Frontal cortex (tissue), 4 donors: ENCODE results near the gene CDK13. TPM values are rescaled to one million over a fixed set of nuclear protein-coding genes. Genes with fewer than 3 reads are reported as not detected.
"Not testable (repeated sequence)": the region's sequence is repeated elsewhere in the genome, so short reads cannot be mapped to it uniquely, and the experiment has no call there.

Source experiments
- DNase-seq, 2 donors: peaks; one replicate each; pipeline ENCODE4 v3.0.0; 2012; ENCODE audit warnings: low spot score in 2 of 2
- FAIRE-seq: peaks from 2 replicates; lab custom pipeline; 2012; peaks lifted over from hg19 to GRCh38; lab: Jason Lieb, UNC
- total RNA-seq: library from RNA; depleted of rRNA; stranded (reverse); fragments of >200 nt; gene quantifications from one replicate; pipeline ENCODE4 v1.2.3, GENCODE V29; 2014
- donor health status: control.
- donor health status: control.
- donor health status: control.

CDK13 gene
- 133 TPM for total RNA-seq

GRCh38 chr7:39949971-39950472 lies at the start of gene CDK13:
TSS of gene CDK13 (plus strand) at chr7:39950256. CDS start at chr7:39950642, 386 bp downstream.
- FAIRE-seq (no peak), DNase-seq (peak; percentile 60 to 77)

DNA sequence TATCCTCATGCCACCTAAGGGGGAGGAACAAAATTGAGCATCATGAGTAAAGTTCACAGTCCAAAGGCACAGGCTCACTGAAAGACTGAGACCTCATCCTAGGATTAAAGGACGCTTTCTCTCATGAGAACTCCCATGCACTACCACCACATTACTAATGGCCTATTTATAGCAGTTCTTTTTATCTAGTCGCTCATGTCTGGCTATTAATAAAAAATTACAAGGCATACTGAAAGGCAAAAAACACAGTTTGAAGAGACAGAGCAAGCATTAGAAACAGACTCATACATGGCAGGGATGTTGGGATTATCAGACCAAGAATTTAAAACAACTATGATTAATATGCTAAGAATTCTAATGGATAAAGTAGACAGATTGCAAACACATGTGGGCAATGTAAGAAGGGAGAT lies 46.0 kb upstream of the CDK13 start:
- no peak for DNase-seq
- FAIRE-seq = no peak

GRCh38 chr7:39908141-39908540 lies 41.9 kb upstream of the CDK13 start:
- FAIRE-seq = no peak
- DNase-seq = no peak

GRCh38 chr7:39908973-39909372 lies 41.1 kb upstream of the CDK13 start:
- FAIRE-seq (no peak), DNase-seq (no peak)

GRCh38 chr7:39909526-39909925 lies 40.5 kb upstream of the CDK13 start:
- DNase-seq = no peak
- no peak for FAIRE-seq

- FAIRE-seq = no peak
These were observed 39.8 kb upstream of the CDK13 start for GRCh38 chr7:39910108-39910869.

DNA sequence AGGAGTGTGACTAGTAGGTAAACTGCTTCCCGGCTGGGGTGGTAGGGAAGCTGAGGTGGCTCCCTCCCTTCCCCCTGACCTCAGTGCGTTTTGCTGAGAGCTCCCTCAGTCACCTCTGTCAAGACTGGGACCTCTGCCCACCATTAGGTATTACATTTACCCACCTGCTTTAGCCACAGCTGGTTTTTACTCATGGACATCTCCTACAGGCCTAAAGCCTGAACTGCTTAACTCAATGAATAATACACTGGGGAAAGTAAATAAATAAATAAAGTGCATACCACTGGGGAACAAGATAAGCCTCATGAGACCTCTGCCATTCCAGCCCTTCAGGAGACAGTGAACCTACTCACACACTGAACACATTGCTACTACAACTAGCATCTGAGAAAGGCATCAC lies 38.9 kb upstream of the CDK13 start:
- DNase-seq (no peak), FAIRE-seq (no peak)

More at GRCh38 chr7:39910108-39910869, 39.8 kb upstream of the CDK13 start:
- DNase-seq = no peak

GRCh38 chr7:39915847-39916246 lies 34.2 kb upstream of the CDK13 start:
- not testable (repeated sequence) for DNase-seq, FAIRE-seq

DNA sequence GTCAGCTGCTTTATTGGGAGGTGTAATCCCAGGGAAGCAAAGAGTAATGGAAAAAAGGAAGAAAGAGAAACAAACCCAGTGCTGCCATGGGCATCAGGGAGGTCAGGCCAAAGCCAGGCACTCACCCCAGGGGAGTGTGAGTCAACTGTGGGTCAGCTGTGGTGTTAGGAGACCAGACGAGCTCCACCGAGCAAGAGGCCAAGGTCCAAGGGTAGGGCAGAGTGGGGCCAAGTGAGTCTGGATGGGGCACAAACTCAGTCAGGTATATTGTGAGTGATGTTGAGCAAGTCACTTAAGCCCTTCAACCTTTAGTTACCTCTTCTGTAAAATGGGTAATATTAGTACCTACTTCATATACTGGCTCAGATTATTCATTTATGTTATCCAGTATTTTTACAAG lies 30.4 kb upstream of the CDK13 start:
- FAIRE-seq = no peak
- DNase-seq = no peak

GRCh38 chr7:39921506-39922175 lies 28.4 kb upstream of the CDK13 start:
- DNase-seq (no peak), FAIRE-seq (no peak)

- FAIRE-seq = no peak
These were observed 27.5 kb upstream of the CDK13 start for GRCh38 chr7:39922580-39922979.

DNA sequence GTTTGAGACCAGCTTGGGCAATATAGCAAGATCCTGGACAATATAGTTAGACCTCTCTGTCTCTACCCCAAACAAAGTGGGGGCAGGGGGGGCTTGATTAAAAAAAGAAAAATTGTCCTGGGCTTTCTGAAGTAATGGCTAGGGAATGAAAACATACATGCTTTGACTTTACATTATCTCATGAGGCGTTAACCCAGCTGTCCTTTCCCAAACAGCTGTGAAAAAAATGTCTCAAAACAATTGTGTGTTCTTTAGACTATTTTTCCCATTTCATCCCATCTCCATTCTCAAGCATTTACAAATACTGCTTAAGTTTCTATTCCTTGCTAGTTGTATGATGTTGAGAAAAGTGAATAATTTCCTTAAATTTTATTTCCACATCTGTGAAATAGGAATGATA lies 27.0 kb upstream of the CDK13 start:
- no peak for DNase-seq
- FAIRE-seq = no peak

More at GRCh38 chr7:39922580-39922979, 27.5 kb upstream of the CDK13 start:
- no peak for DNase-seq

DNA sequence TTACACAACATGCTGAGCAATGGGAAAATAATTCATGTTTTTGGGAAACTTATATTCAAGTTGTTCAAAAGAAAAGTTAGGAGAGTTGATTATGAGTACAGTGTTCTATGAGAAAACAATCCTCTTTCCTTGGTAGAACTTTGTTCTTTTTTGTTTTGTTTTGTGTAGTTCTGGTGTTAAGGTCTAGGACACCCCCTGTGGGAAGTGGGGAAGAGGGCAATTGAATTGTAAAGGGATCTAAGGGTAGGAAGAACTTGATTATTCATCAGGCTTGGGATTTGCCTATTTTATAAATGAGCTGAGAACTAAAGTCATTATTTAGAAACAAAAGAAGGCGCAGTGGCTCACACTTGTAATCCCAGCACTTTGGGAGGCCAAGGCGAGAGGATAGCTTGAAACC lies 25.9 kb upstream of the CDK13 start:
- FAIRE-seq (no peak), DNase-seq (no peak)

- DNase-seq = no peak
- FAIRE-seq = no peak
These were observed 23.9 kb upstream of the CDK13 start for GRCh38 chr7:39926111-39926510.

- no peak for DNase-seq
These were observed 23.0 kb upstream of the CDK13 start for GRCh38 chr7:39927018-39927417.

DNA sequence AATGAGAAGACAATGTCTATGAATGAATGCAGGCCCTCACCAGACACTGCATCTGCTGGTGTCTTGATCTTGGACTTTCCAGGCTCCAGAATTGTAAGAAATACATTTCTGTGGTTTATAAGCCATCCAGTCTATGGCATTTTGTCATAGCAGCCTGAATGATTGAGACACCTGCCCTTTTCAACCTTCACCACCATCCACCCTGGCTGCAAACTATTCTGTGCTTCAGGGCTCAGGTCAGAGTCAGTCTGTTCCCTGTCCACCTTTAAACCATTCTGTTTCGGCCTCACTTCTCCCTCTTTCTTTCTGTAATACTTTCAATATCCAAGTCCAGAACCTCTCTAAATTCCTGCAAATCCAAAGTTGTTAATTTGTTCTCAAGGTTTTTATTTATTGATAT lies 15.9 kb upstream of the CDK13 start:
- DNase-seq (no peak), FAIRE-seq (no peak)

More at GRCh38 chr7:39927018-39927417, 23.0 kb upstream of the CDK13 start:
- no peak for FAIRE-seq

- no peak for FAIRE-seq
- DNase-seq = no peak
These were observed 13.3 kb upstream of the CDK13 start for GRCh38 chr7:39936761-39937160.

- FAIRE-seq = no peak
- DNase-seq = no peak
These were observed 12.5 kb upstream of the CDK13 start for GRCh38 chr7:39937366-39938153.

DNA sequence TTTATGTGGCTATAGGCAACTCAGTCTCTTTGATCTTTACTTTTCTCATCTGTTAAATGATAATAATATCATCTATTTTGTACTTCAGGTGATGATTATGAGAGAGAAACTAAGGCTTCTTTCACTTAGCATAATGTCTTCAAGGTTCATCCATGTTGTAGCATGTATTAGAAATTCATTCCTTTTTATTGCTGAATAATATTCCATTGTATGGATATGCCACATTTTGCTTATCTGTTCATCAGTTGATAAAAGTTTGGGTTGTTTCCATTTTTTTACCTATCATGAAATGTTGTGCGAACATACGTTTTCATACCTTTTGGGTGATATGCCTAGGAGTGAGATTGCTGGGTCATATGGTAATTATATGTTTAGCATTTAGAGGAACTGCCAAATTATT lies 7.2 kb upstream of the CDK13 start:
- no peak for FAIRE-seq

GRCh38 chr7:39946693-39947092 lies 3.4 kb upstream of the CDK13 start:
- FAIRE-seq (no peak), DNase-seq (no peak)

More for the DNA sequence above, 7.2 kb upstream of the CDK13 start:
- no peak for DNase-seq
